Stimulated activated CD8-positive, alpha-beta memory T cell treated with anti-CD3 and anti-CD28 coated beads, Interleukin-15, amount 100 ng/mL, for 24 hours (primary cell): ENCODE data around the gene LILRB2.
"Not testable (repeated sequence)": the region's sequence is repeated elsewhere in the genome, so short reads cannot be mapped to it uniquely, and the experiment has no call there.

ENCODE experiments used
- DNase-seq: peaks from one replicate; pipeline ENCODE4 v3.0.0-alpha.2; 2020; ENCODE audit warnings: low read depth

The LILRB2 gene

DNA sequence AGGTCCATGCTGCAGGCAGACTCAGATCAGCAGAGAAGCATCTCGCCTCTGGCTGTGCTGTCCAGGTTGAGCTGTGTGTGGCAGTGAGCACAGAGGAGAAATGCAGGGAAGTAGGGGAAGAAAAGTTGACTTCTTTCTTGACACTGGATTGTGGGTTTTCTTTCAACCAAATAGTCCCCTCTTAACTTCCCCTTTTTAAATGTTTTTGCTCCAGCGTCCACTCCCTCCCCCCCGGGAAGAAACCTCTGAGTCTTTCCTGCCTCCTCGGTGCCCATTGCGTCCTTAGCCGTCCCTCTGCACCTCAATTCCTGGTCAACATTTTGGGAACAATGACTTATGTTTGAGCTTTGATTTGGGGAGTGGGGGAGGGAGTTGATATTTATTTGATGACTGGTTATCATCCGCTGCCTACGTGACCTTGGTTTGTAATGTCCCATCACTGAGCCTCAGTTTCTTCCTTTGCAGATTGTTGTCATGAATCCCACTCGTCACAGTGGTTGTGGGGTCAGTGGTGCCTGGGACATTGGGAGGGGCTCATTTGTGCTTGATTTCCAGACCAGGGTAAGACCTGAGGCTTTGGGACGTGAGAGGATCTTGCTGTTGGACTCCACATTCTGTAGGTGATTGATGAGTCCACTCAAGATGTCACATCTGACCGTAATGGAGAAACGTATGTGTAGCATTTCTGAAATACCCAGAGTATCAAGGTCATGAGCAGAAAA is at the start of gene LILRB2:
Gene LILRB2 (minus strand): TSS at position 104 of the 722 bp plus-strand sequence. CDS start 614 bp downstream, outside the sequence.
- no peak for DNase-seq

DNA sequence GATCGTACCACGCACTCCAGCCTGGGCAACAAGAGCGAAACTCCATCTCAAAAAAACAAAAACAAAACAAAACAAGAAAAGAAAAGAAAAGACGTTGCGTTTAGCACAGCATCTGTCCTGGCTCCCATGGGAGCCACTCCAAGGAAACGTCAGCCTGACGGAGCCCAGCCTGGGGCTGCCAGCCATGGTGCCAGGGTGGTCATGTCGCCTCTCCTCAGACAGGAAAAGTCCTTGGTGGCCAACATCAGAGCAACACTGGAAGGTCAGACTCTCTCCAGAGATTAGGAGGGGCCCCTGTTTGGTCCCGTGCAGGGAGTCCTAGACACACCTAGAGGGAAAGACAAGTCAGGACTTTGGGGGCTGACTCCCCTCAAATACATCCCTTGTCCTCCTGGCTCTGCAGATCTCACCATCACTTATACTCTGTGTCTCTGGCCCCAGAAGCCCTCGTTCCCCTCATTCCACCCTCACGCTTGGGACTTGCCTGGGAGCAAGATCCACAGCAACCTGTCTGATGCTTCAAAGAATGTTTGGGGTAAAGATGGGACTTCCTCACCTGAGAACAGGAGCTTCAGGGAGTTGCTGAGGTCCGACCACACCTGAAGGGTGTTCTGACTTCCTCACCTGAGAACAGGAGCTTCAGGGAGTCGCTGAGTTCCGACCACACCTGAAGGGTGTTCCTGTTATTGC is 48.7 kb upstream of the LILRB2 start:
- no peak for DNase-seq

DNA sequence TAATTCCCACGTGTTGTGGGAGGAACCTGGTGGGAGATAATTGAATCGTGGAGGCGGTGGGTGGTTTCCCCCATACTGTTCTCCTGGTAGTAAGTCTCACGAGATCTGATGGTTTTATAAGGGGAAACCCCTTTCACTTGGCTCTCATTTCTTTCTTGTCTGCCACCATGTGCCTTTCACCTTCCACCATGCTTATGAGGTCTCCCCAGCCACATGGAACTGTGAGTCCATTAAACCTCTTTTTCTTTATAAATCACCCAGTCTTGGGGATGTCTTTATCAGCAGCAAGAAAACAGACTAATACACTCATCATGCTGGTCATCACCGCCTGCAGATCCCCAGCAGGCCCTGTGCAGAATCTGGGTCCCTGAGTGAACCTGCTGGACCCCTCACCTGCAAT is 47.9 kb upstream of the LILRB2 start:
- DNase-seq, result not testable (repeated sequence)

DNA sequence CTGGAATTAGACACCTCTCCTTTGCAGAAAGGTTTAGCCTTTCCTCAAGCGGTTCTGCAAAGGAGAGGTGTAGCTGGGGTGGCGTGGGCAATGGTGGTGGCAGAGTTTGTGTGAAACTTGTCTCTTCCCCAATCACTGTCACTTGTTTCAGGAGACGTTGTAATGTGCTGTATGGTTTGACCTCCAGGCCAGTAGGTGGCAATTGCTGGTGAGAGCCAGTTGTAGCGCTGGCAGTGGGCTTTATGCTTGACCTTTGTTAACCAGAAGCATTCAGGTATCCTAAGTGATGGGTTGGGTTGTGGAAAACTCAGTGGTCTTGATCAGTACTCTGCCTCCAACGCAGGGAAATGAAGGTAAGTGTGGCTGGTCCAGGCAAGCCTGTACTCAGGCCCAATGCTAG is 44.7 kb upstream of the LILRB2 start:
- no peak for DNase-seq

DNA sequence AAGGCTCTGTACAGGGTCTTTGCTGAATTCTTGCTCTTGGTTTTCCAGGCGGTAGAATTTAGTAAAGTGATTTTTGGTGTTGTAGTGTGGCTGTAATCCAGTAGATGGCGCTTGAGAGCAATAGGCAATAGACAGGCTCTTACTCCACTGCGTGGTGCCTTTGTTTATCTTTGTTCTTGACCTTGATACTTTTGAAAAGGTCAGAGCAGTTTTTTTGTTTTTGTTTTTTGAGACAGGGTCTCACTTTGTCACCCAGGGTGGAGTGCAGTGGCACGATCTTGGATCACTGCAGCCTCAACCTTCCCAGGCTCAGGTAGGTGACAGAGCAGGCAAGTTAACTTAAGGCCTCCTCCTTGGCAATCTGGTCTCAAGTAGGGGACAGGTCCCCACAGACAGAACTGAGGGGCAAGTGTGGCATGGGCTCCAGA is 44.3 kb upstream of the LILRB2 start:
- DNase-seq, result no peak

DNA sequence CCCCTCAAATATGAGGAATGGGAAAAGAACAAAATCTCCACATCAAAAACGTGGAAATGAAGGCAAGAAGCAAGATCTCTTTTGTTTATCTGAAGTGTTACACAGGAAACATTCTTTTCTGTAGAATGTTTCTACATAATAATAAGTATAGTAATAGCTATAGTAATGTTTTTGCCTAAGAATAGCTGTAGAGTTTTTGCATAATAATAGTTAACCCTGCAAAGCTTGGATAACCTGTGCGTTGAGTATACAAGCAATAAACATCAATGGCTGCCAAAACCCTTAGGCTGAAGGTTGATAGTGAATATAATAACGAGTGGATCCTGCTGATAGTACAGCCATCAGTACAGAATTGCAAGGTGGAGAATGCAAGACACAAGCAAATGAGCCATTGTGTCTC is 43.2 kb upstream of the LILRB2 start:
- DNase-seq, result no peak

DNA sequence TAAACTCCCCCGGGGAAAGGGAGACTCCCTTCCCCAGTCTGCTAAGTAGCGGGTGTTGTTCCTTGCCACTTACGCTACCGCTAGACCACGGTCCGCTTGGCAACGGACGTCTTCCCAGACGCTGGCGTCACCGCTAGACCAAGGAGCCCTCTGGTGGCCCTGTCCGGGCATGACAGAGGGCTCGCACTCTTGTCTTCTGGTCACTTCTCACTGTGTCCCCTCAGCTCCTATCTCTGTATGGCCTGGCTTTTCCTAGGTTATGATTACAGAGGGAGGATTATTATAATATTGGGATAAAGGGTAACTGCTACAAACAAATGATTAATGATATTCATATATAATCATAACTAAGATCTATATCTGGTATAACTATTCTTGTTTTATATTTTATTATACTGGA is 42.0 kb upstream of the LILRB2 start:
- DNase-seq, result not testable (repeated sequence)

DNA sequence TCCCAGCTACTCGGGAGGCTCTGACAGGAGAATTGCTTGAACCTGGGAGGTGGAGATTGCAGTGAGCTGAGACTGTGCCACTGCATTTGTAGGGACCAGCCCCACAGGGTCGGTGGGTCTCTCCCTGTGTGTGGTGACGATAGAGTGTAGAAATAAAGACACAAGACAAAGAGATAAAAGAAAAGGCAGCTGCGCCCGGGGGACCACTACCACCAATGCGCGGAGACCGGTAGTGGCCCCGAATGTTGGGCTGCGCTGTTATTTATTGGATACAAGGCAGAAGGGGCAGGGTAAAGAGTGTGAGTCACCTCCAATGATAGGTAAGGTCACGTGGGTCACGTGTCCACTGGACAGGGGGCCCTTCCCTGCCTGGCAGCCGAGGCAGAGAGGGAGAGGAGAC is 41.4 kb upstream of the LILRB2 start:
- not testable (repeated sequence) for DNase-seq

DNA sequence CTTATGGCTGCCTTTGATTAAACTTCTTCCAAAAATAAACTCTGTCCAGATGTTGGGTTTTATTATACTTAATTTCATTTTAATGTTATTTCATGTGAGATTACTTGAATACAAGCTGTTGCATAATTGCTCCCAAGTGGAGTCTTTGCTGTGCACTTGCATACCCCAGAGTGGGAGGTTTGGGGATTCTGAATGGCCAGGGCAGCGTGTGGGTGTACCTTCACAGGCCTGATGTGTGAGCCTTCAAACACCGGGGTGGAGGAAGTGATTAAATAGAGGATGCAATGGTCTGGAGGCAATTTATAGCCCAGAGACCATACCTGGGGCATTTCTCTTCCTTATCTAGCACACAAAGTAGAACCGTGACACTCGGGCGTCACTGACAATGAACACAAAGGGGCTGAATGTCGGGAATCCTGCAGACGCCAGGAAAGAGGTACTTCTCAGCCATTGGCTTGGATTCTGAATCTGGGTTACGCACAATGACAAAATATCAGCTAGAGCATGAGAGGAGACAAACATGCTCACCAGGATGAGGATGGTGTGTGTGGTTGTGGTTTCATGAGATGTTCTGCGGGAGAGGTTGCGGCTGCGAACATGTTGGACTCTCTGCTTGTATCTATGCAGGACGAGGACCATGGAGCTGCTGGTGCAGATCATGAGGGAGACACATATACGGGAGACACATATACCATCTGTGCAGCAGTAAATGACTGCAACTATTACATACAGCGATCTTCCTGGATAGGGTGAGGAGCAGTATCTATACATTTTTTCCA is 39.2 kb upstream of the LILRB2 start:
- no peak for DNase-seq

DNA sequence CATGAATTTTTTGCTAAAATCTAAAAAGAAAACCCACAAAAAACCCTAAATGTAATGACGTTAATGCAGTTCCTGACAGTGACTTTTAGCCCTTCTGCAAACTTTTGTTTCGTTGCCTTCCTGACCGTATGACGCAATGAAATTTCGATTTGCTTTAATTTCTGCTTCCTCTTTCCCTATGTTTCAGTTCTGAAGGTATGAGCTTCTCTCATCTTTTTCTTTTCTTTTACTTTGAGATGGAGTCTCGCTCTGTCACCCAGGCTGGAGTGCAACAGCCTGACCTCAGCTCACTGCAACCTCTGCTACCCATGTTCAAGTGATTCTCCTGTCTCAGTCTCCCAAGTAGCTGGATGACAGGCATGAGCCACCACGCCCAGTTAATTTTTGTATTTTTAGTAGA is 38.1 kb upstream of the LILRB2 start:
- no peak for DNase-seq

DNA sequence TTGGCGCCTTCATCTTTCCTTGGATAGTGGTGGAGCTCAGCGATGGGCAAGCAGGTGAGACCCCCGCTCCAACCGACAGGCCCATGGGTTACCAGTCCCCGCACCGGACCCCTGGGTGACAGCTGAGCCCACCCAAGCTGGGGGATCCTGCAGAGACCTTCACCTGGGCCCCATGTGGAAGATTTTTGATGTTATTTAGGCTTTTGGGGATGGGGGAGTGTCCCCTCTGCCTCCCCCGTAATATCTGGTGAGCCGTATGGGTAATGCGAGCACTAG is 37.0 kb upstream of the LILRB2 start:
- no peak for DNase-seq

DNA sequence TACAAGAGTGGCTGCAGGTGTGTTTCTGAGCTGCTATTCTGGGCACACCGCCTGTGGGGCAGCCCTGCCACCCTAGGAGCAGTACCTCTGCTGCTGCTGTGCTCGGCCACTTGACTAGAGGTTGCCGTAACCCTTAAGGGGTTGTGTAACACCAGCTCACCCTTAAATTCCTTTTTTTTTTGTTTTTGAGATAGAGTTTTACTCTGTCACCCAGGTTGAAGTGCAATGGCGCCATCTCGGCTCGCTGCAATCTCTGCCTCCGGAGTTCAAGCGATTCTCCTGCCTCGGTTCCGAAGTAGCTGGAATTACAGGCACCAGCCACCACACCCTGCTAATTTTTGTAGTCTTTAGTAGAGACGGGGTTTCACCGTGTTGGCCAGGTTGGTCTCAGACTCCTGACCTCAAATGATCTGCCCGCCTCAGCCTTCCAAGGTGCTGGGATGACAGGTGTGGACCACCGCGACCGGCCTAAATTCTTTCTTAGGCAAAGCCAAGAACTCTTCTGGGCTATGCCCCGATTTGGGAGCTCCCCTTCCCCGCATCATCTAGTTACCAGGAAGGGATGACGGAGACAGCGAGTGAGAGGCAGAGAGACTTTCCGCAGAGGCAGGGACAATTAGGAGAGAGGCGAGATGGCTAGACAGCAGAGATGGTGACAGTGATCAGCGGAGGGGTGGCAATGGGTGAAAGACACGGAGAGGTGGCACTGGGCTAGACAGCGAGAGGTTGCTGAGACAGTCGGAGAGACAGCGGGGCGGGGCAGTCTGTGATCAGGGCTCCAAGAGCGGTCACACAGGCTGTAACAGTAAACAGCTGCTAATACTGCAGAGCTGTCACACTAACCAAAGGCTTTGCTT is 36.4 kb upstream of the LILRB2 start:
- DNase-seq, result no peak

DNA sequence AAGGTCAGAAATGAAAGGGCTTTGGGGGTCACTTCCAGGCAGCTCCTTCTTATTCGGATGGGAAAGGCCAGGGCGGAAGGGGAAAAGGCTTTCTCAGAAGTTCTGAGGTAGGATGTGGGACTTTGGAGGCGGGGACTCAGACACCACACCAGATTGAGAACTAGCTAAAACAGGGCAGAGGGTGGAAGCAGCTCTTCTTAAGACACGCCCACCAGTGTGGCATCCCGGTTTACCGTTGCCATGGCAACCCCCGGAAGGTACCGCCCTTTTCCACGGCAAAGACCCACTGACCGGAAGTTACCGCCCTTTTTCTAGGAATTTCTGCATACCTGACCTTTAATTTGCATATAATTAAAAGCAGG is 35.8 kb upstream of the LILRB2 start:
- no peak for DNase-seq

DNA sequence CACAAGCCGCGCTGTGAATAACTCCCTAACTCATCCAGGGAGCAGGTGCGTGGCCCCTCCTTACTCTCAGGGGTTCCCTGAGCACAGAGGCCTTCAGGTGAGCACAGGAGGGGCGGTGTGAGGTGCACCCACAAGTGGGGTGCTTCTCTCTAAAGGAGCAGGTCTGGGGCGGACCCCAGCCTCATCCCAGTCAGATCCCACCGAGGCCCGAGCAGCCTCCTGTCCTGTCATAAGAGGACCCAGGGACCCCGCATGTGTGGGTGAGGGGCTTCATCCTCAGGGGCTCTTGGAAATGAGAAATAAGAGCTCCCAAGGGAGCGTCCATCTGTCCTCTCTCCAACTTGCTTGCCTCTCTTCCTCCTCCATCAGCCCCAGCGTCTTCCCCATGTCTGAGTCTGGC is 35.0 kb upstream of the LILRB2 start:
- no peak for DNase-seq

DNA sequence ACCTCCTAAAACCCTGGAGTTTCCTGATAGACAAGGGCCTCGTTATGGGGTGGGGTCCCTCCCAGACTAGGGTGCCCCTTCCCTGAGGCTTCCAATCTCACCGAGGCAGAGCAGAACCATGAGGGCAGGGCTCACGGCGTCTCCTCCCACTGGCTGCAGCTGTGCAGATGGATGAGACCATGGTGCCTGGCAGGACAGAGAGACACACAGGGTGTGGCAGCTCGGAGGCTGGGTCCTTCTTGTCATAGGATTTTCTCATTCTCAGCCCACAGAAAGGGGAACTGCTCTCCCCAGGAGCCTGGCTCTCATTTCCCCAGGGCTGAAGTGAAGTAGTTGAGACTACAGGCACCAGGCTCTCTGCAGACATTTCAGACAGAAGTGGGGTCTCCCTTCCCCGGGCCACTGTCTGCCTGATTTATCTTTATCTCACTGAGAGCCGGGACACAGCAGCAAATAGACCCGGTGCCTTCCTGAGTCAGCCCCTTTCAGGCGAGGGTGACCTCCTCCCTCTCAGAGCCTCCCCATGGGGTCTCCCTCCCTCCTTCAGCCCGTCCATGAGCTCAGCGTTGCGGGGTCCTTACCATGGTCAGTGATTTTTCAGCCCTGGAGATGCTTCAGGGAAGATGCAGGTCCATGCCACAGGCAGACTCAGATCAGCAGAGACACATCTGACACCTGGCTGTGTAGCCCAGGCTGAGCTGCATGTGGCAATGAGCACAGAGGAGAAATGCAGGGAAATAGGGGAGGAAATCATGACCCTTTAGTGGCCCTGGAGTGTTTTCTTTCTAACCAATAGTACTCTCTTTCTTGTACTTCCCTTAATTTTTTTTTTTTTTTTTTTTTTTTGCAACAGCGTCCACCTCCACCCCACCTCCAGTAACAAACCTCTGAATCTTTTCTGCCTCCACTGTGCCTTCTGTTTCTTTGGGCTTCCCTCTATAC is 31.8 kb upstream of the LILRB2 start, which contains the start of gene LILRA5:
Gene LILRA5 (minus strand): TSS at position 731 of the 942 bp plus-strand sequence. CDS start 147 bp downstream, at position 584.
- no peak for DNase-seq

DNA sequence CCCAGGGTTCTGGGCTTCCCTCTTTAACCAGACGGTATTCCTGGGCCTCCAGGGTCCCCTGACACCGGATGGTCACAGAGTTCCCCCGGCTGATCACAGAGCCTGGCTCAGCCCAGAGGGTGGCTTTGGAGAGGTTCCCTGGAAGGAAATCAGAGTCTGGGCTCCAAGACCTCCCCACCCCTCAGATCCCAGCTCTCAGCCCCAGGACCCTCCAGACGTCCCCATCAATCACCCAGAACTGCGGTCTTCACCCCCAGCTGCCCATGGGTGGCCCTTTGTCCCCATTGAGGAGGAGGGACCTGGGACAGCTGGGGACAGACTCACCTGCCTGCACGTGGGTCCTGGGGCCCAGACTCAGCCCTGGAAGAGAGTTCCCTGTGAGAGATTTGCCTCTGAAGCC is 31.1 kb upstream of the LILRB2 start:
- DNase-seq, result no peak

DNA sequence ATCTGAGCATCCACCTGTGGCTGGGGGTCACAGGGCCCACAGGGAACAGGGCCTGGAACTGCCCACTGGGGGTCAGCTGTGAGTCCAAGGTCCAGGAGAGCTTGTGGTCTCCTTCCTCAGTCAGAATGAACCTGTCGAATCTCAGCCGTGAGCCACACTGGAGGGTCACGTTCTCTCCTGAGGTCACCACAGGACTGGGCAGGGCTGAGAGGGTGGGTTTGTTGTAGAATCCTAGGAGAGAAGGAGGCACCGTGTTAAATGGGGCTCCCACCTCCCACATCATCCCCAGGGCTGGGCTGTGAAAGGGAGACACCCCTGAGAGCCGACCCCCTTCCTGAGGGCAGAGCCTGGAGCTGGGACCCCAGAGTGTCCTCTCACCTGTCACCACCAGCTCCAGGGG is 30.6 kb upstream of the LILRB2 start:
- no peak for DNase-seq

DNA sequence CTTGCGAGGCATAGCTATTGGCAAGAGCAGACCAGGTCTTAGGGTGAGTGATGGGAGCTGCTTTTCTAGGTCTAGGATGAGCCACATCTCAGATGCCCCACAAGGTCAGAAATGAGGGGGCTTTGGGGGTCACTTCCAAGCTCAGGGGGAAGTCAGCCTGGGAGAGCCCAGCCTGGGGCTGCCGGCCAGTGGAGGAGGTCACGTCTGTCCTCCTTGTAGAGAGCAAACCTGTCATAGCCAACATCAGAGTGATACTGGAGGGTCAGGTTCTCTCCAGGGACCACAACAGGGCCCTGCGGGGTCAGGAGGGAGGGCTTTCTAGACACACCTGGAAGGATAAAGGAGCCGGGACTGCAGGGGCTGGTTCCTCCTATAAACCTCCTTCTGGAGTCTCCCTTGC is 29.6 kb upstream of the LILRB2 start:
- DNase-seq, result no peak

DNA sequence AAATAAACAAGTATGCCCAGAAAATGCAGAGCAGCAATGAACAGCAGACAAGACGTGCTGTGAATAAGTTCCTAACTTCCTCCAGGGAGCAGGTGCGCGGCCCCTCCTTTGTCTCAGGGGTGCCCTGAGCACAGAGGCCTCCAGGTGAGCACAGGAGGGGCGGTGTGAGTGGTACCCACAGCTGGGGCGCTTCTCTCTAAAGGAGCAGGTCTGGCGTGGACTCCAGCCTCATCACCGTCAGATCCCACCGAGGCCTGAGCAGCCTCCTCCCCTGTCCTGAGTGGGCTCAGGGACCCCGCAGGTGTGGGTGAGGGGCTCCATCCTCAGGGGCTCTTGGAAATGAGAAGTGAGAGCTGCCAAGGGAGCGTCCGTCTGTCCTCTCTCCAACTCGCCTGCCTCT is 28.9 kb upstream of the LILRB2 start:
- DNase-seq, result no peak

DNA sequence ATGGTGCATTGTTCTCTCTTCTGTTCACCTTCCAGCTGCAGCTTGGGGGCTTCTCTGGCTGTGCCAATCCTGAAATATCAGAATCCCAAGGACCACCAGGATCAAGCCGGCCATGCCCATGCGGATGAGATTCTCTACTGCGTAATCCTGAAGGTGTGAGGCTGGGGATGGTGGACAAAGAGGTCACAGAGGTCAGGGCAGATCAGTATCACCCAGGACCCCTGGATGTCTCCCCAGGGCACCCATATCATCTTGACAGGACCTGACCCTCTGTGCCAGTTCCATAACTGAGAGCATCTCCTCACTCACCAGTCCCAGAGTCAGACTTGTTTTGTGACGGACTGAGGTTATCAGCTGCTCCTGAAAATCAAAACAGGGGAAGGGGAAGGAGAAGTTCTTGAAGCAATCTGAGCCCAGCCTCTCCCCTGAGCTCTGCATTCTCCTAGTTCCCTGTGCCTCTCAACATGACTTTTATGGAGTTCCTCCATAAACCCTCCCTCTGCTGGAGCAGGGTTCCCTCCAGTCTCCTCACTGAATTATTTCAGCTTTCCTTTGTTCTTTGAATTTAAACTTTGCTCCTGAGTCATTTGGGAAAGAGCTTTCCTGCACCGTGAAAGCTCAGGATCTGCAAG is 26.6 kb upstream of the LILRB2 start:
- no peak for DNase-seq

DNA sequence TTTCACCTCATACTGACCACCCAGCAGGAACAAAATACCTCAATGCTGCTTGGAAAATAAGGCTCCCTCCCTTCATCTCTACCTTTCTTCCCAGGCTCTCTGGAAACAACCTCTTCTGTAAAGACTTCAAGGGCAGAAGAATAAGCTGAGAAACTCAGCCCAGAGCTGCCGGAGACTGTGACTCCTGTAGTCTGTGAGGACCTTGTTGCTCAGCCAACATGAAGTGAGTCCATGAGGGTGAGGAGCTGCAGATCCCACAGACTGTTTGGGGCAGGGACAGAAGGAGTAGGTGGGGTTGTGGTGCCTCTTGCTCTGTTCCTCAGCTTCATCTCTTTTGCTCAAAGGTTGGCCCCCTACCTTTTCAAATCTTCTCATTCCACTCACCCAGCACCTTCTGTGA is 24.2 kb upstream of the LILRB2 start:
- DNase-seq, result no peak
